G401 (cell line): Measurements from ENCODE around the gene RBM47. TPM values are rescaled to one million over a fixed set of nuclear protein-coding genes. Genes with fewer than 3 reads are reported as not detected.
"Not testable (repeated sequence)": the region's sequence is repeated elsewhere in the genome, so short reads cannot be mapped to it uniquely, and the experiment has no call there.

Experiments used
- DNase-seq: peaks from one replicate; pipeline ENCODE4 v3.0.0-alpha.2; 2015; ENCODE audit warnings: low spot score
- in situ Hi-C: cut with HindIII; loops from 2 replicates; pipeline ENCODE4 v1.10.0; 2016; ENCODE audit warnings: low sequenced_read_pairs, mixed read lengths
- total RNA-seq: library from RNA; depleted of rRNA; stranded (reverse); fragments of >200 nt; shearing (Covaris generic); gene quantifications from 2 replicates; pipeline ENCODE4 v1.2.3, GENCODE V29; 2014

Gene RBM47
- total RNA-seq, 1 experiment from 2014 or later = 49.7 TPM

DNA sequence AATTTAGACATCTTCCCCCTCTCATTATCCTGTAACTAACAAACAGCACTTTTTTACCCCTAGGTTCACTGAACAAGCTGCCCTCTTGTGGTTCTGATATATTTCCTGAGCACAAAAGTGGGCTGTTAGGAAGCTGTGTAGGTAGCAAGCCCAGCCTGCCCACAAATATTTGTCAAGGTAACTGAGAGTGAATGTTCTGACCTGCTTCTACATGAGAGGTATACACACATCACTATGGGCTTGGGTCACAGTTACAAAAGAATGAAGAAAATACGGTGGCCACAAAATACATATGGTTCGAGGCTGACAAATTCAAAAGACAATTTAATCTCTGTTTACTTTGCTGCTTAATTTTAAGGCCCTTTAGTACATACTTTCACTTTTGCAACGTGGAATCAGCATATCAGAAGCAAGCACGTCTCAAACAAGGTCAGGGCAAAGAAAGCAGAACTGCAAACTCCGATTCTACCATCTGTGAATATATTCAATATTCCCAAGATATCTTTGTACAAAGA is 78.7 kb downstream of the RBM47 start:
- peak; percentile 9 for DNase-seq
- in situ Hi-C loops = no loop called here

GRCh38 chr4:40550196-40550595 is 79.5 kb downstream of the RBM47 start:
- no peak for DNase-seq
- in situ Hi-C loops = no loop called here

GRCh38 chr4:40548256-40548655 is 81.4 kb downstream of the RBM47 start:
- in situ Hi-C loops = no loop called here
- DNase-seq = no peak

- DNase-seq = no peak
- in situ Hi-C loops = no loop called here
Measured at GRCh38 chr4:40547789-40548132, 81.9 kb downstream of the RBM47 start.

- in situ Hi-C loops = no loop called here
Measured at GRCh38 chr4:40546969-40547788, 82.5 kb downstream of the RBM47 start.

GRCh38 chr4:40546506-40546905 is 83.2 kb downstream of the RBM47 start:
- in situ Hi-C loops = no loop called here
- DNase-seq = no peak

More at GRCh38 chr4:40546969-40547788, 82.5 kb downstream of the RBM47 start:
- no peak for DNase-seq

DNA sequence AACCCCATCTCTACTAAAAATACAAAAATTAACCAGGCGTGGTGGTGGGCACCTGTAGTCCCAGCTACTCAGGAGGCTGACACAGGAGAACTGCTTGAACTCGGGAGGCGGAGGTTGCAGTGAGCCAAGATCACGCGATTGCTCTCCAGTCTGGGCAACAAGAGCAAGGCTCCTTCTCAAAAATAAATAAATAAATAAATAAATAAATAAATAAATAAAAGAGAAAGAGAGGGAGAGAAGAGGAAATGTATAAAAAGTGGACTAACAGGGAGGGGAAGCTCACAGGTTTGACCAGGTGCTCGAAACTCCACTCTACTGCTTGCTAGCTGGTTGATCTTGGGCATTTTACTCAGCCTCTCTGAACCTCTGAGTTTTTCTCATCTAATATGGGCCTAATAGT is 84.2 kb downstream of the RBM47 start:
- in situ Hi-C loops, DNase-seq: not testable (repeated sequence)

DNA sequence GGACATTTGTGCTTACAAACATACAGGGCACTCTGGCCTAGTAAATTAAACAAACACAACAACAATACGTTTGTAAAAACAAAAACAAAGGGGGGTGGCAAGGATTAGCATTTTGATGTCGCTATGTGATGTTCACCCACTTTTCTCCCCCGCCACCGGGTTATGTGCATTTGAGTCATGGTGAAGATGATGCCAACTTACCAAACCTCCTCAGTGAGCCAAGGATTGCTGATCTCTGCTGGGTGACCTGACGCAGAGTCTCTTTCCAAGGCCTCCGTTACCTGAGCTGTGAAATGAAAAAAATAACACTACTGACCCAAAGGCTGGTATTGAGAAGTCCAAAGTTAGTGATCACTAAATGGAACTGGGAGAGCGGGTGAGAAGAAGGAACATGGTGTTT is 85.4 kb downstream of the RBM47 start:
- DNase-seq = no peak
- in situ Hi-C loops = no loop called here

- in situ Hi-C loops = no loop called here
- no peak for DNase-seq
Measured at GRCh38 chr4:40540800-40541199, 88.9 kb downstream of the RBM47 start.

- in situ Hi-C loops = no loop called here
- no peak for DNase-seq
Measured at GRCh38 chr4:40536032-40536431, 93.6 kb downstream of the RBM47 start.

DNA sequence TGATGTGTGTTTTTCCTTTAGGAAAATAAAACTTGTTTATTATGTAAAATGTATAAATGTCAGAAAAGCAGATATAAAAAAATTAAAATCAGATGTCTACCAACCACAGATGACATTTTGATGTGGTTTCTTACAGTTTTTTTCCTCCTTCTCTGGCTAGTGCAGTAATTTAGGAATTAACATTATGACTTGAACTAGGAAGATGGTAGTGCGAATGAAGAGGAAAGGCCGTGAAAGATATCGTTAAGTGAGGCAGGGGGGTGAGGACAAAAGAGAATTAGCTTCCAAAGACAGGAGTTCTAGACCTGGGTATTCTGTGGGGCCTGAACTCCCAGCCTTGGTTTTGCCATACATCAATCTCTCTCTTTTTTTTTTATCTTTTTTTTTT is 98.0 kb downstream of the RBM47 start:
- DNase-seq = no peak
- in situ Hi-C loops = no loop called here

GRCh38 chr4:40530961-40531635 is 98.6 kb downstream of the RBM47 start:
- in situ Hi-C loops = no loop called here
- no peak for DNase-seq

- in situ Hi-C loops = no loop called here
- DNase-seq = no peak
Measured at GRCh38 chr4:40526741-40527140, 102.9 kb downstream of the RBM47 start.

DNA sequence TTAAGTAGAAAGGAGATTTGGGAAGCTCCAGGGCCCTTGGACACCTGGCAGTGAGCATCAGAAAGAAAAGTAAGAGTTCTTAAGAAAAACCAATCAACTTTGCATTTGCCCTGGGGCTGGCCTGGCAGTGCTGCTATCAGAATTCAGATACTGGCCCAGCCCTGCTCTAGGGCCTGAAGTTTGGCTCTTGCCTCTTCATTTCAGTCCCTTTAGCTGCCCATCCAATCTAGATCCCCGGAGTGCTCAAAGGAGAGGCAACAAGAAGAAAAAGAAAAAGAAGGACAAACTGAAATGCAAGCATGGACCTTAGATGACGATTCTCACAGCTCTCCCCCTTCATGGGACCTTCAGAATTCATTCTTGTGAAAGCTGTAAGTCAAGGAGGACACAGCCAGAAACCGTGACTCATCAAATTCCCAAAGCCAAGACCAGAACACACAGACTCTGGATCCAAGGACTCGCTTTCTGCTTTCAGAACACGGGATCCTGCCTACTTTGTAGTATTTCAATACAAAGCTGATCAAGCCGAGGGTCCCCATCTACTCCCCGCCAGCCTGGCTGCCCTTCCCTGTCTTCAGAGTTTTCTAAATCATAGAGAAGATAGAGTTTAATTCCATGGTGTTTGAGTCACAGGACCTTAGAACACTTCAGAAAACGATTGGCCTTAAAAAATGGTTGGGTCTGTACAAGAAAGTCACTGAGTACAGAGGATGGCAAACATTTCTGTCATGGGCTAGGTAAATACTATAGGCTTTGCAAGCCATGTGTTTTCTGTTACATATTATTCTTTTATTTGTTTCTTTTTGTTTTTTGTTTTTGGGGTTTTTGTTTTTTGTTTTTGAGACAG is 103.7 kb downstream of the RBM47 start:
- in situ Hi-C loops = no loop called here
- no peak for DNase-seq

DNA sequence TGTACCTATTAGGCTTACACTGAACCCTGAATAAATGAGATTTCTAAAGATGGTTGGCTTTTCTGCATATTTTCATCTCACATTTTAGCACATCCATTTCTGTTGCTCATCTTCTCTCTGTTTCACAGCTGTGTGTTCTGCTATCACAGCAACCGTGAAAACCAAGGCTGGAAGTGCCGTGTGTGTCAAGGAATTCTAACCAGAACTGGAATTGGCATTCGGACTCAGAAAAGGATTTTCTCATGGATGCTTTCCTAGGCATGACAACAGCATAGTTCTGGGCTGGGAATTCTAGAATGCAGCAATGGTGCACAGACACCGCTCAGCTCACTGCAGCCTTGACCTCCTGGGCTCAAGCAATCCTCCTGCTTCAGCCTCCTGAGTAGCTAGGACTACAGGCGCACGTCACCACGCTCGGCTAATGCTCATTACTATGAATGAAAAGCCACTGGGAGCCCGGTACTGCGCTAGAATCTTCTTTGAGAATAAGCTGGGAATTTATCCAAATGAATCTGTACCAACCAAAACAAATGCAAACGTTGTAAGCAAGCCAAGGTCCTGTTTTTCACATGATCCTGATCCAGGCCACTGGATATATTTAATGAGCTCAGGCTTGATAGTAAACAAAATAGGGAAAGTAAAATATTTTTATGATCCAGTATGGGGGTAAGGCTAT is 105.2 kb downstream of the RBM47 start:
- in situ Hi-C loops = no loop called here
- no peak for DNase-seq

GRCh38 chr4:40523581-40523980 is 106.1 kb downstream of the RBM47 start:
- no peak for DNase-seq
- in situ Hi-C loops = no loop called here

GRCh38 chr4:40521957-40522356 is 107.7 kb downstream of the RBM47 start:
- in situ Hi-C loops = no loop called here
- DNase-seq = no peak

- no peak for DNase-seq
- in situ Hi-C loops = no loop called here
Measured at GRCh38 chr4:40520533-40520932, 109.1 kb downstream of the RBM47 start.

- in situ Hi-C loops = not testable (repeated sequence)
Measured at GRCh38 chr4:40517081-40517480, 112.6 kb downstream of the RBM47 start.

More at GRCh38 chr4:40517081-40517480, 112.6 kb downstream of the RBM47 start:
- DNase-seq = not testable (repeated sequence)
